GM18499 (cell line): ENCODE results near the gene HRH4.
A peak's percentile ranks its signal among the peaks of the same experiment; 100 is the strongest.

Experiments
- ATAC-seq: cut with Tn5 transposase; IDR thresholded peaks from one replicate; pipeline ENCODE4 v1.9.1; 2021; ENCODE audit warnings: moderate number of reproducible peaks; ENCODE audit not compliant: insufficient read depth, unreplicated experiment

HRH4 gene

DNA sequence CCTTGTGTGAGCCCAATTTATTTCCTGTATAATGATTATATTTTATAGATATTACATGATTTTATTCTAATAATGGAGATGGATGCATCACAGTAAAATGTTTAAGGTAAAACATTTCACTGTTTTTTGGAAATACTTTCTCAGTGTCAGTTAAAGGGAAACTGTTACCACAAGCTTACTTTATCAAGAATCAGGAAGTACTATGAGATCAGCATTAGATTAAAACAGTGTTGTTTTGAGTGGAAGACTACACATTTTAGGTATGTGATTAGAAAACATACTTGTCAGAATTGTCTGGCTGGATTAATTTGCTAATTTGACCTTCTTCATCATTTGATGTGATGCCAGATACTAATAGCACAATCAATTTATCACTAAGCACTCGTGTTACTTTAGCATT, at the start of gene HRH4:
HRH4 (plus strand) TSS at position 250 of the 400 bp plus-strand sequence; CDS start at position 342, 92 bp downstream.
- no peak for ATAC-seq

DNA sequence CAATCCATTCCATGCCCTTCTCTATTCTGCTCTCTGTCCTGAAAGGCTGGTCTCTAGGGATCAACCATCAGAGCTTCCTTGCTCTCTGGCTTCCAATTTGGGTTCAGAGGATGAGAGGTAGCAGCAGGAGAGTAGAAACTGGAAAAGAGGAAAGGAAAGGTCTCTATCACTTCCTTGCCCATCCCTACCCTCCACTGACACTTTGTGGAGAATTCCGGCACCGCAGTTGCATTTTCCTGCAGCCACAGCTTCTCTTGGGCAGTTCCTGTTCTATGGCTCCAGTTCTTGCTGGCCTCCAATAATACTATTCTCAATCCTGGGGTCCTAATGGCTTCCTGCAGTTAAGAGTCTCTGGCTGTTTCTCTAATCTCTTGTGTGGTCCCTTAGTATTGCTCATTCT, 47.3 kb upstream of the HRH4 start:
- no peak for ATAC-seq

GRCh38 chr18:24414349-24415003, 46.0 kb upstream of the HRH4 start:
- peak; percentile 75 for ATAC-seq

- no peak for ATAC-seq
These were observed 43.0 kb upstream of the HRH4 start for GRCh38 chr18:24417480-24417879.

DNA sequence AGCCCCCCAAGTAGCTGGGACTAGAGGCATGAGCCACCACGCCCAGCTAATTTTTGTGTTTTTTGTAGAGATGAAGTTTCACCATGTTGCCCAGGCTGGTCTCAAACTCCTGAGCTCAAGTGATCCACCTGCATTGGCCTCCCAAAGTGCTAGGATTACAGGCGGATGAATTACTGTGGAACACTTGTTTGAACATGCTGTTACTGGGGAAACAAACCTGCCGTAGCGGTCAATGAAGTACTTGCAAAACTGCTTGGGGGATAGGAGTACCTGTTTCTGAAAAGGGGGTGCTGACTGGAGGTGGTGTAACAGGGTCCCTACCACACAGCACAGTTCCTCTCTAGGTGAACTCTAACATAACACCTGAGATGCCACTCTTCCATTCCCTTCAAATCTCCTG, 39.9 kb upstream of the HRH4 start:
- ATAC-seq, result no peak

DNA sequence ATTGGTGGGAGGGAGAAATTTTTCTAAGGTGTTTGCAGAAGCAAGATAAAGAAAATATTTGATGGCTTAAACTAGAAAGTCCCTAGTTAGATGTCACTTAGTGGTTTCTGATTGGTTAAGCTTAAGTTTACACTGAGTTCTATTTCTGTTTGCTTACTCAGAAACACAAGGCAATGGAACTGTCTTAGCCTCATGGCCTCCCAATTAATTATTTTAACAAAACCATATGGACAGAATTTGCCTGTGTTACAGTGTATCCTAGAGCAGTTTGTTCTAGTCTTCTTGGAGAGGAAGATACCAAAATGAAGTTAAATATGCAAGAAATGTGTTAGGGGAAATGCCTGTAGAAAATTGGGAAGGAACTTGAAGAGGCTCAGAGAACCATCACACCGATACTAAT, 38.6 kb upstream of the HRH4 start:
- no peak for ATAC-seq

GRCh38 chr18:24426073-24426397, 34.4 kb upstream of the HRH4 start:
- ATAC-seq, result no peak

GRCh38 chr18:24426398-24427294, 33.8 kb upstream of the HRH4 start, which contains the start of gene IMPACT:
Gene IMPACT, plus strand, starts transcription at chr18:24426670. Its CDS starts 87 bp downstream, at chr18:24426757.
- ATAC-seq, result peak; percentile 61

DNA sequence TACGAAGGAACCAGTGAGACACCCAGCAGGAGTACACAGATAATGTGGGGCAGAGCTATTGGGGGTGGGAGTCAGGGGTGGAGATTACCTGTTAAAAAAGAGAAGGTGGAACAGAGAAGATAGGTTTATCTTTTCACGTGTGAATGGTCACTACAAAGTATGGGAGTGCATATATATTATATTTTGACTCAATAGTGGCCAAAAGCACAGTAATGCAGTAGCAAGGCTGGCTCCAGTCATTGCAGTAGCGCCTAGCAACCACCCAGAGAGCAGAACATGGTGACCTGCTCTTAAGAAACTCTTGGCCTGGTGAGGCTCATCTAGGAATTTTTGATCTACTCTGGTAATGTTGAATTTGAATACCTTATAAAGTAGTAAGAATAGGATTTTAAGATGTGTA, 33.0 kb upstream of the HRH4 start:
- no peak for ATAC-seq

- no peak for ATAC-seq
These were observed 31.7 kb upstream of the HRH4 start for GRCh38 chr18:24428709-24429108.

DNA sequence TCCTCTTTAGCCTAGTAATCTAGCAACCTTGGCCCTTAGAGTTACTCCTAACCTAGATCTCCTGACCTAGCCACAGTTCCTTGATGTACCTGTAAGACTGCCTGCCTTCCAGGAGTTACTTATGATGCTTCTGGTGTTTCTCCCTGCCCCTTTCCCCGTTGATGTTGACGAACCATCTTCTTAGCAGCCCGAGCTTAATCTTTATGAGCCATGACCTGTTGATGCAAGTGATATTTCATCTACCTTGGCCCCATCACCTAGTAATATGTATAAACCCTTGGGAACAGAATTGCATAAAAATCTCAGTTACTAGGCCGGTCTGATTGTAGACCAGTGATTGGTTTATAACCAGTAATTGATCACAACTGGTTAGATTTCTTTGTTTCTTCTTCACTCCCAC, 31.2 kb upstream of the HRH4 start:
- ATAC-seq, result no peak

- ATAC-seq, result no peak
These were observed 27.8 kb upstream of the HRH4 start for GRCh38 chr18:24432618-24433017.

DNA sequence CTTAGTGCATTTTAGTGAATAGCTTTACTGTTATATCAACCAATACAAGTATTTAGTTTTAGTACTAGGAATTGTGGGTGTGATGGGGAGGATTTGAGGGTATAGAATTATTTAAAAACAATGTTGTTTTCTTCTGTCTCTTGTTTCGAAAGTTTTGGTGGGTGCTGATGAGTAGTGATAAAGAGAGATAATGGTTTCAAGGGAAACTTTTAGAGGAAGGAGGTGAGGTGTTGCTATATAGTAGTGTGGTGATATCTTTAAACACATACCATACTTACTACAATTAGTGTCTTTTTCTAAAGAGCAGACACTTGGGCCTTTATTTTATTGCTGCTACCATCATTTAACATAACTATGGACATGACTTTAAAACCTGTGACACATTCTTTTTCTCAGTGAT, 23.5 kb upstream of the HRH4 start:
- ATAC-seq, result no peak

GRCh38 chr18:24443870-24444269, 16.6 kb upstream of the HRH4 start:
- peak; percentile 69 for ATAC-seq

GRCh38 chr18:24446453-24446852, 14.0 kb upstream of the HRH4 start:
- ATAC-seq, result peak; percentile 56

GRCh38 chr18:24446953-24447538, 13.4 kb upstream of the HRH4 start:
- no peak for ATAC-seq

DNA sequence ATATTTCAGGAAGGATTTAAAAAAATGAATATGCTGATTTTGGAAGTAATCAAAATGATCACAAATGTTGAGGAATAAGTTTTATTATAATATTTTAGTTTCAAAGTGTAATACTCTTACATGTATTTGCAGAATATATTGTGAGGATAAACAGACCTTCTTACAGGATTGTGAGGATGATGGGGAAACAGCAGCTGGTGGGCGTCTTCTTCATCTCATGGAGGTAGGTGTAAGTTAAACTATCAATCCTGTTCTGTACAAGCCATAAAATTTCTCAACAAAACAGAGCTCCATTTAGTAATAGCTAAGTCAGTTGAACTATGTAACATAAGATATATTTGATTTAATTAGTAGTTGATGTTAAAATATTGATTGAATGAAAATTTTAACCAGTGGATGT, 12.5 kb upstream of the HRH4 start:
- no peak for ATAC-seq

GRCh38 chr18:24456549-24456948, 3.9 kb upstream of the HRH4 start:
- ATAC-seq, result peak; percentile 95

DNA sequence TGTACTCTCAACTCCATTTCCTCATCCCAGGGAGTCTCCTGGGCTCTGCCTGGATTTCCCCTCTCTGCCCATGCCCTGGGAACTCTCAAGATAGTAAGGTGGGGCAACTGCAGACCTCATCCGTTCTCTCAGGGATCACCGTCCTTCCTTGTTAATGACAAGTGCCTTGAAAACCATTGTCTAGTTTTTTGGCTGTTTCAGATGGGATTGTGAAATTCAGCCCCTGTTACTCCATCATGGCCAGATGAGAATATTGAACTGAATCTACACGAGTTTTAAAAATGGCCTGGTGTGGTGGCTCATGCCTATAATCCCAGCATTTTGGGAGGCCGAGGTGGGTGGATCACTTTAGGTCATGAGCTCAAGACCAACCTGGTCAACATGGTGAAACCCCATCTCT, 665 bp upstream of the HRH4 start:
- no peak for ATAC-seq

GRCh38 chr18:24461996-24462395, 1.6 kb downstream of the HRH4 start:
- ATAC-seq, result no peak
